SK-N-DZ (cell line): ENCODE data around the gene SUCO. TPM values are rescaled to one million over a fixed set of nuclear protein-coding genes. Genes with fewer than 3 reads are reported as not detected.
A peak's percentile ranks its signal among the peaks of the same experiment; 100 is the strongest.
"Not testable (repeated sequence)": the region's sequence is repeated elsewhere in the genome, so short reads cannot be mapped to it uniquely, and the experiment has no call there.

ENCODE experiments used
- DNase-seq: peaks from one replicate; pipeline ENCODE4 v3.0.0-alpha.2; 2015; ENCODE audit warnings: low spot score
- polyA plus RNA-seq, 2 experiments: library from polyadenylated mRNA; depleted of rRNA; stranded (reverse); fragments of >200 nt; gene quantifications; 2 replicates each; pipeline ENCODE4 v1.2.3, GENCODE V29; 2014

Gene SUCO
- 16.4 and 19.2 TPM in 2 replicates for polyA plus RNA-seq (2014; cell fraction: cytosol; rRNA removed)
- polyA plus RNA-seq (2014; cell fraction: nucleus; rRNA removed): 20.2 and 27.6 TPM in 2 replicates

- DNase-seq: peak; percentile 98
Measured at GRCh38 chr1:172532700-172533512, at the start of gene SUCO. TSS of gene SUCO (plus strand) at chr1:172533150. CDS start at chr1:172533436, 286 bp downstream.

GRCh38 chr1:172483448-172483847 is 49.5 kb upstream of the SUCO start:
- no peak for DNase-seq

- no peak for DNase-seq
Measured at GRCh38 chr1:172484252-172484651, 48.7 kb upstream of the SUCO start.

GRCh38 chr1:172485626-172486025 is 47.3 kb upstream of the SUCO start:
- DNase-seq: no peak

- no peak for DNase-seq
Measured at GRCh38 chr1:172486805-172487454, 46.0 kb upstream of the SUCO start.

- no peak for DNase-seq
Measured at GRCh38 chr1:172487550-172487949, 45.4 kb upstream of the SUCO start.

- no peak for DNase-seq
Measured at GRCh38 chr1:172488393-172488792, 44.6 kb upstream of the SUCO start.

- no peak for DNase-seq
Measured at GRCh38 chr1:172489847-172490246, 43.1 kb upstream of the SUCO start.

GRCh38 chr1:172492421-172492820 is 40.5 kb upstream of the SUCO start:
- no peak for DNase-seq

GRCh38 chr1:172494166-172494565 is 38.8 kb upstream of the SUCO start:
- DNase-seq: no peak

- DNase-seq: not testable (repeated sequence)
Measured at GRCh38 chr1:172496127-172496526, 36.8 kb upstream of the SUCO start.

- DNase-seq: peak; percentile 4
Measured at GRCh38 chr1:172496678-172497077, 36.3 kb upstream of the SUCO start.

- DNase-seq: peak; percentile 22
Measured at GRCh38 chr1:172497230-172497629, 35.7 kb upstream of the SUCO start.

GRCh38 chr1:172498857-172499256 is 34.1 kb upstream of the SUCO start:
- DNase-seq: no peak

- DNase-seq: no peak
Measured at GRCh38 chr1:172499636-172500141, 33.3 kb upstream of the SUCO start.

GRCh38 chr1:172500207-172500606 is 32.7 kb upstream of the SUCO start:
- no peak for DNase-seq

- no peak for DNase-seq
Measured at GRCh38 chr1:172507741-172508140, 25.2 kb upstream of the SUCO start.

GRCh38 chr1:172510479-172510878 is 22.5 kb upstream of the SUCO start:
- no peak for DNase-seq

GRCh38 chr1:172512591-172512990 is 20.4 kb upstream of the SUCO start:
- no peak for DNase-seq

- DNase-seq: no peak
Measured at GRCh38 chr1:172513479-172513878, 19.5 kb upstream of the SUCO start.

- DNase-seq: no peak
Measured at GRCh38 chr1:172514108-172514507, 18.8 kb upstream of the SUCO start.

- DNase-seq: no peak
Measured at GRCh38 chr1:172515436-172515835, 17.5 kb upstream of the SUCO start.

GRCh38 chr1:172515927-172516326 is 17.0 kb upstream of the SUCO start:
- no peak for DNase-seq
